ENCODE measurements around the gene TP63.

DNA sequence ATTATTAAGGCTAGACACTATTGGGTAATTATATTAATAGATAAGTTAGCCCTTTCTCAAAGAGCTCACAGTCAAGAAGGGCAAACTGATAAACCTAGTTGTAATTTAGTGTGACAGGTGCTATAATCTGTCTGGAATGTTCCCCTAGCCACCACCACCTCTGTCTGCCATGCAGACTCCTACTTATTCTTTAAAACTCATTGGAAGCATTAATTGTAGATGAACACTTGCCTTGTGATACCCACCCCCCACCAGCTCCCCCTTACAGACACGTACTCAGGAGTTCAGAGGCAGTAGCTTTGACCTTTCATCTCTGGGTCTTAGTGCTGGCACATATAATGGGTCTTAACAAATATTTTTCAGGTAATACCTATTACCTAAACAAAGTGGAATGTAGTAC lies 195.9 kb downstream of the TP63 start:
- no peak for TF ChIP-seq POLR2A (IDR thresholded peaks at IDR 0.05)
- TF ChIP-seq, protein P1, sequence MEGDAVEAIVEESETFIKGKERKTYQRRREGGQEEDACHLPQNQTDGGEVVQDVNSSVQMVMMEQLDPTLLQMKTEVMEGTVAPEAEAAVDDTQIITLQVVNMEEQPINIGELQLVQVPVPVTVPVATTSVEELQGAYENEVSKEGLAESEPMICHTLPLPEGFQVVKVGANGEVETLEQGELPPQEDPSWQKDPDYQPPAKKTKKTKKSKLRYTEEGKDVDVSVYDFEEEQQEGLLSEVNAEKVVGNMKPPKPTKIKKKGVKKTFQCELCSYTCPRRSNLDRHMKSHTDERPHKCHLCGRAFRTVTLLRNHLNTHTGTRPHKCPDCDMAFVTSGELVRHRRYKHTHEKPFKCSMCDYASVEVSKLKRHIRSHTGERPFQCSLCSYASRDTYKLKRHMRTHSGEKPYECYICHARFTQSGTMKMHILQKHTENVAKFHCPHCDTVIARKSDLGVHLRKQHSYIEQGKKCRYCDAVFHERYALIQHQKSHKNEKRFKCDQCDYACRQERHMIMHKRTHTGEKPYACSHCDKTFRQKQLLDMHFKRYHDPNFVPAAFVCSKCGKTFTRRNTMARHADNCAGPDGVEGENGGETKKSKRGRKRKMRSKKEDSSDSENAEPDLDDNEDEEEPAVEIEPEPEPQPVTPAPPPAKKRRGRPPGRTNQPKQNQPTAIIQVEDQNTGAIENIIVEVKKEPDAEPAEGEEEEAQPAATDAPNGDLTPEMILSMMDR (IDR thresholded peaks at IDR 0.05): no peak

All from adrenal gland (tissue), 5 donors.